GM10266 (cell line): ENCODE measurements around the gene DAO.

Experiments
- DNase-seq: peaks from one replicate; pipeline ENCODE4 v3.0.0; 2012; ENCODE audit errors: extremely low spot score
- TF ChIP-seq, protein P1 (sequence below): IDR thresholded peaks from 2 replicates; pipeline ENCODE4 v1.5.1; 2012; ENCODE audit warnings: mild to moderate bottlenecking, low read depth; ENCODE audit not compliant: control insufficient read depth, insufficient read depth; ENCODE audit errors: missing control alignments

The DAO gene

DNA sequence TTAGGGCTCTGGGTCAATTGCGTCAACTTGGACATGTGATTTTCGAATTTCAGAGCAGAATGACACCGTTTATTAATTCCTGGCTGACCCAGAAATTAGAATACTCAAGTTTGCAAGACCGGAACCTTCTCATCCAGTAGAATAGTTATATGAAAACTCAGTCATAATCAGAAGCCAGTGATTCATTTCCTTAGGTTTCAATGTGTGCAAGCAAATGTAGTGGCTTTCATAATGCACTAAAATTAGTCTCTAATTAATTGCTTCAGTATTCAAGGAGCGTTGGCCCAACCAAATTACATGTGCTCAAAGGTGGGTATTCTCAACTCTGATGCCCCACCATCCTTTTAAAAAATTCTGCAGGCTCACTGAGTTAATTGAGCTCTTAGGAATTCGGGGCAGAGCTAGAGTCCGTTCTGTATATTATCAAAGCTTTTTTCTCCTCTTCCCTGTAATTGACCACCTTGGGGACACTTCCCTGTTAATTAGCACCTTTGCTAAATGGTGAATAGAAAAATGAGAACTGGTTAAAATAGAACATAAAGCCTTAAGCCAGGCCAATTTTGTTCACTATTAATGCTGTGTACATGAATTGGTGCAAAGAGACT lies 55.4 kb downstream of the DAO start:
- DNase-seq: no peak
- TF ChIP-seq, protein P1, sequence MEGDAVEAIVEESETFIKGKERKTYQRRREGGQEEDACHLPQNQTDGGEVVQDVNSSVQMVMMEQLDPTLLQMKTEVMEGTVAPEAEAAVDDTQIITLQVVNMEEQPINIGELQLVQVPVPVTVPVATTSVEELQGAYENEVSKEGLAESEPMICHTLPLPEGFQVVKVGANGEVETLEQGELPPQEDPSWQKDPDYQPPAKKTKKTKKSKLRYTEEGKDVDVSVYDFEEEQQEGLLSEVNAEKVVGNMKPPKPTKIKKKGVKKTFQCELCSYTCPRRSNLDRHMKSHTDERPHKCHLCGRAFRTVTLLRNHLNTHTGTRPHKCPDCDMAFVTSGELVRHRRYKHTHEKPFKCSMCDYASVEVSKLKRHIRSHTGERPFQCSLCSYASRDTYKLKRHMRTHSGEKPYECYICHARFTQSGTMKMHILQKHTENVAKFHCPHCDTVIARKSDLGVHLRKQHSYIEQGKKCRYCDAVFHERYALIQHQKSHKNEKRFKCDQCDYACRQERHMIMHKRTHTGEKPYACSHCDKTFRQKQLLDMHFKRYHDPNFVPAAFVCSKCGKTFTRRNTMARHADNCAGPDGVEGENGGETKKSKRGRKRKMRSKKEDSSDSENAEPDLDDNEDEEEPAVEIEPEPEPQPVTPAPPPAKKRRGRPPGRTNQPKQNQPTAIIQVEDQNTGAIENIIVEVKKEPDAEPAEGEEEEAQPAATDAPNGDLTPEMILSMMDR: no peak

DNA sequence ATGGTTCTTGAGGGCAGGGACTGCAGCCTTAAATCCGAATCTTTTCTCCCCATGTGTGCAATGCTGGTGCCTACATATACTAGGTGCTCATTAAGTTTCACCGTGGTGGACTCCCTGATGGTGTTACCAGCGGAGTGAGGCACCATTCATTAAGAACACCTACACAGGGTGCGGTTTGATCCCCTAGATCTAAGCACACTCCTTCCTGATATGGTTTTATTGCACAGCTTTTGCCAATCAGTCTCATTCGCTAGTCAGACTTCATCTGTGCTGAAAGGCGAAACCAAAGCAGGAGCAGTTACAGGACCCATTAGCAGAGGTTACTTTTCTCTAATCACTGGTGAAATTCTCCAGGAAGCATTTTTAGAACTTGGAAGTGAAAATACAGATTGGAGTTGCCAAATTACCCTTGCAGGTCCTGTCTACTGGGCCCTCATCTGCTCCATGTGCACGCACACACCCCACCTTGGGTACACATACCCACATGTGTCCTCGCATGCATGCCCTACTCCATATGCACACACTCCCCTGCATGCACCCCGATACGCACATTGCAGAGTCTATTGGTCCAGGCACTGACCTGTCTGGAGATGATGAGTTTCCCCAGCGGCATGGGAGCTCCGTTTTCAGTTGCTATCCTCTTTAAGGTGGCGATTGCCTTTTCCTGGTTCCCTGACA lies 58.5 kb downstream of the DAO start:
- no peak for DNase-seq
- TF ChIP-seq, protein P1: no peak

DNA sequence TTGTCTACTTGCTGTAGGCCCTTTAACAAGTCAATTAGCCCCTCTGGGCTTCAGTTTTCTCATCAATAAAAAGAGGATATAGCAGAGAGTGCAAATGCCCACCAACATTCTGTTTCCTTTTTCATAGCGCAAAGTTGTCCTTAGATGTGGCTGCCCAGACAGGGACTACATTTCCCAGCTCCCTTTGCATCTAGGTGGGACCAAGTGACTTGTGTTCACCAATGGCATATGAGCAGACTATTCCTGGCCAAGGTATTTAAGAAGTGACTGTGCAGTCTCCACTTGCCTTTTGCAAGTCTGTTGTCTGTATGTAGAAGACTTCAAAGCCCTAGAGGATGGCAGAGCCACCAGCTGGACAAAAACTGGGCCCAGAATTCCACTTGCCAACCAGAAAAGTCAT lies 59.7 kb downstream of the DAO start:
- DNase-seq: peak; percentile 12
- TF ChIP-seq, protein P1: no peak

DNA sequence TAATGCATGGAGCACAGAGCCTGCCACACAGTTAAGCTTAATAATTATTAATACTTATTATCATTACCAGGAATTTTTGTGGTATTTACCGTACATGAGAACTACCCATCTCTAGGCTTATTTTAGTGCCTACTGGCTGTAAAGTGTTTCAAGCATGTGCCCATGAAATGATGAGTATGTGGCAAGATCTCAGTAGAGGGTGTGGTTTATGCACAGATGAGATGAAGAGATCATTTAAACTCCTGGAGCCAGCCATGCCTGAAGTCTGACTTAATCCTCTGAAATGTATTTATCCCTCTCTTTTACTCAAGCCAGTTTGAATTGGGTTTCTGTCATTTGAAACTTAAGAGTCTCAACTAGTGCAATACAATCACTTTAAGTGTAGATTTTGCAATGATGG lies 60.2 kb downstream of the DAO start:
- DNase-seq: no peak
- TF ChIP-seq, protein P1: no peak

DNA sequence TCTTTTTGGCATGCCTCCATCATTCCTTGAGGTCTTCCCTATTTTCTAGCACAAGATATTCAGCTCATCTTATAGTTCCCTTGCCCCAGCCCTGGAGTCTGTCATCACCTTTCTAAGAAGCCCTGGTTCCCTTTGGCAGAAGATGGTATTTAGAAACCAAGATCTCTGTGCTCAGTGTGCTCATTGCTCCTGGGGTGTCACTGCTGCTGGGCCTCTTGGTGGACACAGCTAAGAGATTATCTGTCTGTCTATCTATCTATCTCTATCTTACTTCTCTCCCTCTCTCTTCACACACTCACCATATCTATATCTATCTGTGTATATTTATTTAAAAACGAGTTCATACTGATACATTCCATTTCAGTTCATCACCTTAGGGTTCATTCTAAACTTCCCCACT lies 67.2 kb downstream of the DAO start:
- TF ChIP-seq, protein P1: no peak
- no peak for DNase-seq

DNA sequence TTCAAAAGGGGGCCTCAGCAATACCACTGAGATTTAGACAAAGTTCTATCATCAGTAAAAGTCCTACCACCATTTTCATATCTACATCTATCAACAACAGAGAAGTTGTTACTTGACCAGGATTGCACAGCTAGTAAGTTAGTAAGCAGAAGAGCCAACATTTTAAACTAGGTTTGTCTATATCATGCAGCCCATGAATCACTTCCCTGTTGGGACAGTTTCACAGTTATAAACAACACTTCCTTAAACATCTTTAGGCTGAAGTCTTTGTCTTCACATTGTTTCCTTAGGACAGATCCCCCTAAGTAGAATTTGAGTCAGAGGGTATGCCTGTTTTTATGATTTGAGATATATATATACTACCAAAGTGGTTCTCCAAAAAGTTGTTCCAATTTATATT lies 68.5 kb downstream of the DAO start:
- DNase-seq: no peak
- TF ChIP-seq, protein P1: no peak

DNA sequence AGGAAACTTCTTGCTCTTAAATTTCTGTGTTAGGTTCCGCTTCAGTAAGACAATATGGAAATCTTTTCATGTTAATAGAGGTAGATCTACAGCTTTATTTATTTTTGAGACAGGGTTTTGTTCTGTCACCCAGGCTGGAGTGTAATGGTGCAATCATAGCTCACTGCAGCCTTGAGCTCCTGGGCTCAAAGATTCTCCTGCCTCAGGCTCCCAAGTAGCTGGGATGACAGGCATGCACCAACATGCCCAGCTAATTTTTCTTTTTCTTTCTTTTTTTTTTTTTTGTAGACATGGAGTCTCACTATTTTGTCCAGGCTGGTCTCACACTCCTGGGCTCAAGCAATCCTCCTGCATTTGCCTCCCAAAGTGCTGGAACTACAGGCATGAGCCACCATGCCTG lies 70.1 kb downstream of the DAO start:
- TF ChIP-seq, protein P1: no peak
- no peak for DNase-seq
